Peyer's patch (tissue), 4 donors: Measurements from ENCODE around the gene FAM114A1. TPM values are rescaled to one million over a fixed set of nuclear protein-coding genes. Genes with fewer than 3 reads are reported as not detected.

Experiments used
- DNase-seq, 3 donors: peaks; one replicate each; pipeline ENCODE4 v3.0.0-alpha.2; 2017 to 2019
- H3K27ac ChIP-seq, 4 donors: fragments of 200-600 bp; sonication (generic); one replicate each; pipeline ENCODE4 v1.5.1; 2016 to 2019
- H3K27me3 ChIP-seq, 2 donors: fragments of 200-600 bp; sonication (generic); one replicate each; pipeline ENCODE4 v1.5.1; 2019
- H3K36me3 ChIP-seq, 3 donors: fragments of 200-600 bp; sonication (generic); one replicate each; pipeline ENCODE4 v1.5.1; 2016 to 2019
- H3K4me1 ChIP-seq, 4 donors: fragments of 200-600 bp; sonication (generic); one replicate each; pipeline ENCODE4 v1.5.1; 2016 to 2019
- H3K4me3 ChIP-seq, 4 donors: fragments of 200-600 bp; sonication (generic); 1 replicate in 3 of 4; 2 replicates in 1 of 4; pipeline ENCODE4 v1.5.1; 2016 to 2019; ENCODE audit warnings: mild to moderate bottlenecking in 1 of 4
- H3K9me3 ChIP-seq, 4 donors: fragments of 200-600 bp; sonication (generic); one replicate each; pipeline ENCODE4 v1.5.1; 2016 to 2019; ENCODE audit warnings: mild to moderate bottlenecking in 1 of 4
- POLR2A ChIP-seq, 2 donors: fragments of 450-650 bp; IDR thresholded peaks; one replicate each; pipeline ENCODE4 v1.5.1; 2017; ENCODE audit warnings: antibody characterized with exemption in 2 of 2, mild to moderate bottlenecking in 2 of 2, moderate library complexity in 2 of 2
- total RNA-seq, 4 donors: library from RNA; depleted of rRNA; stranded (reverse); fragments of >200 nt; gene quantifications; one replicate each; pipeline ENCODE4 v1.1.0, GENCODE V29; 2016
- TF ChIP-seq, protein P1 (sequence below), 6 experiments: fragments of 450-650 bp in 4 of 6; fragments of 200-600 bp in 2 of 6; sonication (generic) in 1 of 6; IDR thresholded peaks; one replicate each; pipeline ENCODE4 v1.5.1; 2017 to 2019; ENCODE audit warnings: antibody characterized with exemption in 6 of 6, mild to moderate bottlenecking in 3 of 6, moderate library complexity in 1 of 6

Gene FAM114A1
- total RNA-seq, 4 donors from 2014 or later, result 52.2 to 106 (median 69.0) TPM

DNA sequence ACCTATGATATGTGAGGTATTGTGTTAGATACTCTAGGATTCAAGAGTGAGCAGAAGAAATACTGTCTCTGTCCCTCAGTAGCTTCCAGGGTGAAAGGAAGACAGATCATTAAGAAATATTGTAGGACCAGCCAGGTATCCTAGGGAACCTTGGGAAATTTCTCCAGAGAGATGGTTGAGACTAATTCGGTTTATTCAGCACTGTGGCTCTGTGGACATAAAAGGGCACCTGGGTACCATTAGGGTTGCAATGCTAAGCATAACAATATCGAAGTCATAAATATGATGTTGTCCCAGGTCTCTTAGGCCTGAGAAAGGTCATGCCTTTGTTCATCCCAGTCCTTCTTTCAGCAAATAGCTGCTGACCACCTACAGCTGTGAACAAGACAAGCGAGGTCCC lies 61.0 kb downstream of the FAM114A1 start:
- no peak for DNase-seq
- H3K4me1 ChIP-seq, result no peaks in the 10 kb centered on the region
- H3K9me3 ChIP-seq, result no peaks in the 10 kb centered on the region
- H3K4me3 ChIP-seq, result no peak overlapping the region
- no peak overlapping the region for H3K27ac ChIP-seq
- H3K27me3 ChIP-seq, result no peaks in the 10 kb centered on the region
- TF ChIP-seq, protein P1, sequence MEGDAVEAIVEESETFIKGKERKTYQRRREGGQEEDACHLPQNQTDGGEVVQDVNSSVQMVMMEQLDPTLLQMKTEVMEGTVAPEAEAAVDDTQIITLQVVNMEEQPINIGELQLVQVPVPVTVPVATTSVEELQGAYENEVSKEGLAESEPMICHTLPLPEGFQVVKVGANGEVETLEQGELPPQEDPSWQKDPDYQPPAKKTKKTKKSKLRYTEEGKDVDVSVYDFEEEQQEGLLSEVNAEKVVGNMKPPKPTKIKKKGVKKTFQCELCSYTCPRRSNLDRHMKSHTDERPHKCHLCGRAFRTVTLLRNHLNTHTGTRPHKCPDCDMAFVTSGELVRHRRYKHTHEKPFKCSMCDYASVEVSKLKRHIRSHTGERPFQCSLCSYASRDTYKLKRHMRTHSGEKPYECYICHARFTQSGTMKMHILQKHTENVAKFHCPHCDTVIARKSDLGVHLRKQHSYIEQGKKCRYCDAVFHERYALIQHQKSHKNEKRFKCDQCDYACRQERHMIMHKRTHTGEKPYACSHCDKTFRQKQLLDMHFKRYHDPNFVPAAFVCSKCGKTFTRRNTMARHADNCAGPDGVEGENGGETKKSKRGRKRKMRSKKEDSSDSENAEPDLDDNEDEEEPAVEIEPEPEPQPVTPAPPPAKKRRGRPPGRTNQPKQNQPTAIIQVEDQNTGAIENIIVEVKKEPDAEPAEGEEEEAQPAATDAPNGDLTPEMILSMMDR (IDR thresholded peaks at IDR 0.05), result no peak
- TF ChIP-seq POLR2A (IDR thresholded peaks at IDR 0.05), result no peak
- peaks cover 0 to 67% (median 0%) of the 10 kb centered on the region in 3 donors for H3K36me3 ChIP-seq

DNA sequence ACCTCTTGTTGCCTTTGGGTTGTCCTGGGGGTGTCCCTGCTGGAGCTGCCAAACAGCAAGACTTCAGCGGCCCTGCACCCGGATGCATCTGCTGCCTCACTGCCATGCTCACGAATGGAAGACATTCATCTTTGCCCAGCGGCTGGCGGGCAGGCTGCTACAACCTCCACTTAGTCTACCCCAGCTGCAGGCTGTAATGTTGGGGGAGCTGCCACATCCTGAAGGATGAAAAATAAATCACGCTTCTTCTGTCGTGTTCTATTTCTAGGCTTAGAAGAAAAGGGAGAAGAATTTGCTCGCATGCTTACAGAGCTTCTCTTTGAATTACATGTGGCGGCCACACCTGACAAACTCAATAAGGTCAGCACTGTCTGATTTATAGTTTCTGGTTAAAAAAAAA lies 61.4 kb downstream of the FAM114A1 start:
- no peaks in the 10 kb centered on the region for H3K4me1 ChIP-seq
- no peaks in the 10 kb centered on the region for H3K27me3 ChIP-seq
- H3K9me3 ChIP-seq, result no peaks in the 10 kb centered on the region
- H3K27ac ChIP-seq, result no peak overlapping the region
- TF ChIP-seq, protein P1 (IDR thresholded peaks at IDR 0.05), result no peak
- TF ChIP-seq POLR2A (IDR thresholded peaks at IDR 0.05), result no peak
- no peak for DNase-seq
- H3K36me3 ChIP-seq, result peaks cover 0 to 72% (median 0%) of the 10 kb centered on the region in 3 donors
- H3K4me3 ChIP-seq, result no peak overlapping the region

DNA sequence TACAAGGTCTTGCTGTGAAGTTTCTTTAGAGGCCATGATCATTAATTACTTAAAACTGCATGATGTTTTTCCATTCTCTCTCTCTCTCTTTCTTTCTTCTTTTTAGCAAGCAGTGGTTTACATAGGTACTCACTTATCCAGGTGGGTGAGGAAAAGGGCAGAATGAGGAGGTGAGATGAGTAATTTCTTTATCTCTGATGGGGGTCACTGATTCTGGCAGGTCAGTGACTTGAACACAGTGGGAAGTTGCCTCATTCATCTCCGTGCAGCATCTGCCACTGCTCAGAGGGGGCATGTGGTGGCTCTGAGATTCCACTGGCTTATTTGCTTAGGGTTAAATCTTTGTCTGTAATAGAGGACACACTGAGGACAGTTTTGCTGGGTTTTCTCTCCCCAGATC lies 62.6 kb downstream of the FAM114A1 start:
- no peak for DNase-seq
- TF ChIP-seq POLR2A (IDR thresholded peaks at IDR 0.05), result no peak
- TF ChIP-seq, protein P1 (IDR thresholded peaks at IDR 0.05), result no peak
- Histone ChIP-seq H3K36me3 (peaks cover 0 to 79% (median 0%) of the 10 kb centered on the region in 3 donors), H3K9me3 (no peaks in the 10 kb centered on the region), H3K4me1 (no peaks in the 10 kb centered on the region), H3K4me3 (no peak overlapping the region), H3K27ac (peak overlapping the region in 1 of 4 donors; percentile 49), H3K27me3 (no peaks in the 10 kb centered on the region)

DNA sequence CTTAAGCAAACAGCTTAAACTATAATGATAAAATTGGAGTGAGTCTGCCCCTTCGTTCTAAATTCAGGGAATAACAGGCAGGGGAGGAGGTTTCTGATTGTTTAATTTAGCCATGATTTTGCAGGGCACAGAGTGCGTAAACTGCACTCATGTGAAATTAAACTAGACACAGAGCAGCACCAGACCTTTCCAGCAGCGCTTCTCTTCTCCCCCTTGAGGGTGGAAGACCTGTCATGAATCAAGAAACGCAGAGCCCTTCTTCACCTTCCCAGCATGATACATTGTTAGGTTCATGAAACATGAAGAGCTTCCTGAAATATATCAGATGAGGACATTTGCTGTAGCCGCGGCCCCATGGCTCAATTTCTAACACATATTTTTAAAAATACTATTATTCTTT lies 63.1 kb downstream of the FAM114A1 start:
- no peak for DNase-seq
- Histone ChIP-seq H3K36me3 (peaks cover 0 to 84% (median 0%) of the 10 kb centered on the region in 3 donors), H3K27me3 (no peaks in the 10 kb centered on the region), H3K4me1 (no peaks in the 10 kb centered on the region), H3K27ac (peak overlapping the region in 1 of 4 donors; percentile 49), H3K9me3 (no peaks in the 10 kb centered on the region), H3K4me3 (no peak overlapping the region)
- TF ChIP-seq POLR2A (IDR thresholded peaks at IDR 0.05), result no peak
- TF ChIP-seq, protein P1 (IDR thresholded peaks at IDR 0.05), result no peak

DNA sequence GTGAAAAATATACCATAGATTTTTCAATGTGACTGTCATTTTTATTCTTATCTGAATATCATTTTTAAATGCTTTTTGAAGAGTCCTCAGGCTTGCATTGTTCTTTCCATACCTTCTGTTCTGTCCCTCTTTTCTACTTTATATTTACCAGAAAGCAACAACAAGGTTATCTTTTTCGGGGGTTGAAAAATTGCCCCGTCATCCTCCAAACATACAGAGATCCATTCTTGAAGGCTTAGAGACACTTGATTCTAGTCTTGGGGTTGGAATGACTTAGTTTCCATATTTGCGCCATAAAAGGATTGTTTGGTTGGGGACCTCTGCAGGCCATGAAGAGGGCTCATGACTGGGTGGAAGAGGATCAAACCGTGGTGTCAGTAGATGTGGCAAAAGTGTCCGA lies 63.5 kb downstream of the FAM114A1 start:
- Histone ChIP-seq H3K4me1 (no peaks in the 10 kb centered on the region), H3K27ac (no peak overlapping the region), H3K4me3 (no peak overlapping the region), H3K9me3 (no peaks in the 10 kb centered on the region), H3K27me3 (no peaks in the 10 kb centered on the region), H3K36me3 (peaks cover 0 to 88% (median 0%) of the 10 kb centered on the region in 3 donors)
- TF ChIP-seq POLR2A (IDR thresholded peaks at IDR 0.05), result no peak
- TF ChIP-seq, protein P1 (IDR thresholded peaks at IDR 0.05), result no peak
- no peak for DNase-seq
